Muscle of leg (tissue), 11 donors: ENCODE results near the gene DUS2. TPM values are rescaled to one million over a fixed set of nuclear protein-coding genes. Genes with fewer than 3 reads are reported as not detected.
"Not testable (repeated sequence)": the region's sequence is repeated elsewhere in the genome, so short reads cannot be mapped to it uniquely, and the experiment has no call there.

Experiments used
- DNase-seq: peaks from one replicate; pipeline ENCODE4 v3.0.0; 2013
- H3K27ac ChIP-seq: one replicate; pipeline ENCODE4 v1.5.1; 2013; ENCODE audit warnings: mild to moderate bottlenecking, low read length, control low read depth
- H3K27me3 ChIP-seq: one replicate; pipeline ENCODE4 v1.6.1; 2013; ENCODE audit warnings: low read length; ENCODE audit not compliant: control insufficient read depth, insufficient read depth
- H3K36me3 ChIP-seq: one replicate; pipeline ENCODE4 v1.6.1; 2013; ENCODE audit warnings: low read length; ENCODE audit not compliant: control insufficient read depth, insufficient read depth
- H3K4me1 ChIP-seq: one replicate; pipeline ENCODE4 v1.6.1; 2013; ENCODE audit warnings: low read length; ENCODE audit not compliant: control insufficient read depth, insufficient read depth
- H3K4me3 ChIP-seq: one replicate; pipeline ENCODE4 v1.5.1; 2013; ENCODE audit warnings: low read length, control low read depth
- H3K9me3 ChIP-seq: replicated peaks from 2 replicates; pipeline ENCODE4 v1.6.1; 2013; ENCODE audit warnings: low read depth, low read length; ENCODE audit not compliant: control insufficient read depth
- WGBS: methylation state at CpG from one replicate; pipeline ENCODE4 v1.1.5; 2013; ENCODE audit warnings: missing lambda C conversion rate; ENCODE audit not compliant: insufficient coverage; 5-methylcytosine and 5-hydroxymethylcytosine counted together
- polyA plus RNA-seq, 8 donors: library from polyadenylated mRNA; unstranded; fragments of 120-200 nt; gene quantifications; one replicate each; pipeline versions ENCODE4 v1.2.1 to v1.2.3, GENCODE V29; 2013; ENCODE audit warnings: inconsistent platforms in 1 of 8, low replicate concordance in 1 of 8; ENCODE audit not compliant: insufficient read length in 8 of 8, insufficient read depth in 1 of 8
- total RNA-seq: library from RNA; stranded (reverse); fragments of 120-200 nt; gene quantifications from one replicate; pipeline ENCODE4 v1.2.4, GENCODE V29; 2013

DUS2 gene
- total and polyA plus RNA-seq, 9 donors, result 10.1 to 13.7 (median 12.5) TPM

GRCh38 chr16:68117884-68118283 lies 94.8 kb downstream of the DUS2 start:
- WGBS, result 91% methylated on average over 3 of the region's 3 CpGs
- H3K9me3 ChIP-seq, result no peaks in the 10 kb centered on the region
- DNase-seq, result no peak
- H3K27me3 ChIP-seq, result no peaks in the 10 kb centered on the region
- no peaks in the 10 kb centered on the region for H3K4me1 ChIP-seq
- no peak overlapping the region for H3K27ac ChIP-seq
- peaks cover 8% of the 10 kb centered on the region for H3K36me3 ChIP-seq
- H3K4me3 ChIP-seq, result no peak overlapping the region

- not testable (repeated sequence) for H3K27me3 ChIP-seq
These were observed 95.9 kb downstream of the DUS2 start for GRCh38 chr16:68118954-68119353.

GRCh38 chr16:68120496-68120895 lies 97.4 kb downstream of the DUS2 start:
- H3K4me1 ChIP-seq, H3K9me3 ChIP-seq, DNase-seq, H3K36me3 ChIP-seq, H3K27me3 ChIP-seq, H3K27ac ChIP-seq, H3K4me3 ChIP-seq: not testable (repeated sequence)
- WGBS, result 100% methylated on average over 1 of the region's 5 CpGs

More at GRCh38 chr16:68118954-68119353, 95.9 kb downstream of the DUS2 start:
- 83% methylated on average over 5 of the region's 13 CpGs for WGBS
- not testable (repeated sequence) for H3K4me3 ChIP-seq, H3K4me1 ChIP-seq, DNase-seq, H3K27ac ChIP-seq, H3K9me3 ChIP-seq, H3K36me3 ChIP-seq

- Histone ChIP-seq H3K27me3 (no peaks in the 10 kb centered on the region), H3K27ac (no peak overlapping the region), H3K36me3 (peaks cover 17% of the 10 kb centered on the region), H3K4me1 (no peaks in the 10 kb centered on the region), H3K9me3 (no peaks in the 10 kb centered on the region), H3K4me3 (no peak overlapping the region)
- no peak for DNase-seq
- 100% methylated on average over 1 of the region's 2 CpGs for WGBS
These were observed 103.3 kb downstream of the DUS2 start for GRCh38 chr16:68126395-68126794.

- Histone ChIP-seq H3K4me1 (no peaks in the 10 kb centered on the region), H3K27me3 (no peaks in the 10 kb centered on the region), H3K4me3 (no peak overlapping the region), H3K27ac (no peak overlapping the region), H3K36me3 (peaks cover 7% of the 10 kb centered on the region), H3K9me3 (no peaks in the 10 kb centered on the region)
- 100% methylated on average over 1 of the region's 6 CpGs for WGBS
- DNase-seq, result no peak
These were observed 105.7 kb downstream of the DUS2 start for GRCh38 chr16:68128577-68129305.

Other genes starting within 250 kb of the DUS2 start
- 7.1 TPM for gene RANBP10, start 216.7 kb upstream of the DUS2 start, total RNA-seq
- 10 to 100 TPM; 13.6 to 24.1 (median 20.4) TPM for gene RANBP10, start 216.7 kb upstream of the DUS2 start, polyA plus RNA-seq
- 0.89 TPM for gene TSNAXIP1, start 216.4 kb upstream of the DUS2 start, total RNA-seq
- 1 to 10 TPM in 7 of 8 donors, under 1 TPM in 1; 0.80 to 1.9 (median 1.5) TPM for gene TSNAXIP1, start 216.4 kb upstream of the DUS2 start, polyA plus RNA-seq
- 29.4 TPM for gene THAP11, start 181.0 kb upstream of the DUS2 start, total RNA-seq
- 10 to 100 TPM; 25.3 to 29.5 (median 27.2) TPM for gene THAP11, start 181.0 kb upstream of the DUS2 start, polyA plus RNA-seq
- gene NUTF2, start 176.4 kb upstream of the DUS2 start, total RNA-seq, result 47.8 TPM
- gene NUTF2, start 176.4 kb upstream of the DUS2 start, polyA plus RNA-seq, result 100 to 1,000 TPM; 125 to 136 (median 128) TPM
- 32.0 TPM for gene CENPT, start 175.6 kb upstream of the DUS2 start, total RNA-seq
- 10 to 100 TPM; 31.2 to 47.9 (median 39.8) TPM for gene CENPT, start 175.6 kb upstream of the DUS2 start, polyA plus RNA-seq
- gene EDC4, start 150.2 kb upstream of the DUS2 start, total RNA-seq, result 56.9 TPM
- gene EDC4, start 150.2 kb upstream of the DUS2 start, polyA plus RNA-seq, result 100 to 1,000 TPM; 100 to 124 (median 114) TPM
- 0.75 TPM for gene NRN1L, start 138.4 kb upstream of the DUS2 start, total RNA-seq
- gene NRN1L, start 138.4 kb upstream of the DUS2 start, polyA plus RNA-seq, result 1 to 10 TPM in 1 of 8 donors, under 1 TPM in 5, not detected in 2; 0.24 to 1.3 (median 0.79) TPM
- 8.6 TPM for gene PSKH1, start 130.0 kb upstream of the DUS2 start, total RNA-seq
- gene PSKH1, start 130.0 kb upstream of the DUS2 start, polyA plus RNA-seq, result 10 to 100 TPM; 18.1 to 26.1 (median 24.5) TPM
- gene CTRL, start 91.4 kb upstream of the DUS2 start, total RNA-seq, result 0.66 TPM
- 1 to 10 TPM; 2.3 to 5.2 (median 3.6) TPM for gene CTRL, start 91.4 kb upstream of the DUS2 start, polyA plus RNA-seq
- gene PSMB10, start 86.4 kb upstream of the DUS2 start, total RNA-seq, result 44.6 TPM
- 10 to 100 TPM; 24.7 to 42.1 (median 32.5) TPM for gene PSMB10, start 86.4 kb upstream of the DUS2 start, polyA plus RNA-seq
- gene LCAT, start 79.2 kb upstream of the DUS2 start, total RNA-seq, result 12.5 TPM
- gene LCAT, start 79.2 kb upstream of the DUS2 start, polyA plus RNA-seq, result 10 to 100 TPM; 19.1 to 30.0 (median 26.0) TPM
- gene SLC12A4, start 54.6 kb upstream of the DUS2 start, total RNA-seq, result 34.2 TPM
- gene SLC12A4, start 54.6 kb upstream of the DUS2 start, polyA plus RNA-seq, result 10 to 100 TPM; 34.4 to 55.2 (median 43.4) TPM
- 0.04 TPM for gene DPEP3, start 42.8 kb upstream of the DUS2 start, total RNA-seq
- under 1 TPM in 4 of 8 donors, not detected in 4; 0.05 to 0.15 (median 0.11) TPM for gene DPEP3, start 42.8 kb upstream of the DUS2 start, polyA plus RNA-seq
- gene DPEP2, start 23.8 kb upstream of the DUS2 start, total RNA-seq, result 0.75 TPM
- 1 to 10 TPM in 5 of 8 donors, under 1 TPM in 3; 0.52 to 1.4 (median 1.1) TPM for gene DPEP2, start 23.8 kb upstream of the DUS2 start, polyA plus RNA-seq
- gene DPEP2NB, start 7.4 kb upstream of the DUS2 start, total RNA-seq, result not detected
- gene DPEP2NB, start 7.4 kb upstream of the DUS2 start, polyA plus RNA-seq, result not detected
- gene DDX28, start 52 bp upstream of the DUS2 start, total RNA-seq, result 5.2 TPM
- 1 to 10 TPM; 5.3 to 7.2 (median 6.3) TPM for gene DDX28, start 52 bp upstream of the DUS2 start, polyA plus RNA-seq
- gene NFATC3, start 62.1 kb downstream of the DUS2 start, total RNA-seq, result 39.0 TPM
- gene NFATC3, start 62.1 kb downstream of the DUS2 start, polyA plus RNA-seq, result 10 to 100 TPM; 22.0 to 33.4 (median 25.9) TPM
- 0.09 TPM for gene ESRP2, start 212.8 kb downstream of the DUS2 start, total RNA-seq
- 1 to 10 TPM in 3 of 8 donors, under 1 TPM in 5; 0.21 to 6.4 (median 0.78) TPM for gene ESRP2, start 212.8 kb downstream of the DUS2 start, polyA plus RNA-seq
- 23.7 TPM for gene PLA2G15, start 222.1 kb downstream of the DUS2 start, total RNA-seq
- gene PLA2G15, start 222.1 kb downstream of the DUS2 start, polyA plus RNA-seq, result 10 to 100 TPM; 20.4 to 33.1 (median 25.1) TPM
- 6.5 TPM for gene SLC7A6, start 241.2 kb downstream of the DUS2 start, total RNA-seq
- gene SLC7A6, start 241.2 kb downstream of the DUS2 start, polyA plus RNA-seq, result 10 to 100 TPM in 2 of 8 donors, 1 to 10 TPM in 6; 6.0 to 11.2 (median 7.8) TPM